ENCODE measurements around the gene PSEN1.
A peak's percentile ranks its signal among the peaks of the same experiment; 100 is the strongest.
"Not testable (repeated sequence)": the region's sequence is repeated elsewhere in the genome, so short reads cannot be mapped to it uniquely, and the experiment has no call there.

Gene PSEN1

DNA sequence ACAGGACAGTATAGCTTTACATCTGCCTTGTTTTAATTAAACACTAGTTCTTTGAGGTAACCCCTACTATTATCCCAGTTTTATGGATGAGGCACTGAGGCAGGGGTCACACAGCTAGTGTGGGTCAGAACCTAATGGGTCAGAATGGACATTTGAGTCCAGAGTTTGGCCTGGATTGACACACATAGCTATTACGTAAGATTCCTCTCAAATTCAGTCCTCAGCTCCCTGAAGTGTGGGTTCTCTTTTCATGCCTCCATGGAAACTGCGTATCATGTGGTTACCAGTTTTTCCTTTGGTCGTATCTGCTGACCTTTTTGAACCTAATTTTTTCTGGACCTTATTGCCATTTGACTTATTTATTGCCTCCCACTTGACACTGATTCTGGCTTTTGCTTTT, 40.4 kb downstream of the PSEN1 start:
- TF ChIP-seq, protein P1, sequence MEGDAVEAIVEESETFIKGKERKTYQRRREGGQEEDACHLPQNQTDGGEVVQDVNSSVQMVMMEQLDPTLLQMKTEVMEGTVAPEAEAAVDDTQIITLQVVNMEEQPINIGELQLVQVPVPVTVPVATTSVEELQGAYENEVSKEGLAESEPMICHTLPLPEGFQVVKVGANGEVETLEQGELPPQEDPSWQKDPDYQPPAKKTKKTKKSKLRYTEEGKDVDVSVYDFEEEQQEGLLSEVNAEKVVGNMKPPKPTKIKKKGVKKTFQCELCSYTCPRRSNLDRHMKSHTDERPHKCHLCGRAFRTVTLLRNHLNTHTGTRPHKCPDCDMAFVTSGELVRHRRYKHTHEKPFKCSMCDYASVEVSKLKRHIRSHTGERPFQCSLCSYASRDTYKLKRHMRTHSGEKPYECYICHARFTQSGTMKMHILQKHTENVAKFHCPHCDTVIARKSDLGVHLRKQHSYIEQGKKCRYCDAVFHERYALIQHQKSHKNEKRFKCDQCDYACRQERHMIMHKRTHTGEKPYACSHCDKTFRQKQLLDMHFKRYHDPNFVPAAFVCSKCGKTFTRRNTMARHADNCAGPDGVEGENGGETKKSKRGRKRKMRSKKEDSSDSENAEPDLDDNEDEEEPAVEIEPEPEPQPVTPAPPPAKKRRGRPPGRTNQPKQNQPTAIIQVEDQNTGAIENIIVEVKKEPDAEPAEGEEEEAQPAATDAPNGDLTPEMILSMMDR (conservative IDR thresholded peaks at IDR 0.05), result no peak
- no peak overlapping the region for H3K27ac ChIP-seq

DNA sequence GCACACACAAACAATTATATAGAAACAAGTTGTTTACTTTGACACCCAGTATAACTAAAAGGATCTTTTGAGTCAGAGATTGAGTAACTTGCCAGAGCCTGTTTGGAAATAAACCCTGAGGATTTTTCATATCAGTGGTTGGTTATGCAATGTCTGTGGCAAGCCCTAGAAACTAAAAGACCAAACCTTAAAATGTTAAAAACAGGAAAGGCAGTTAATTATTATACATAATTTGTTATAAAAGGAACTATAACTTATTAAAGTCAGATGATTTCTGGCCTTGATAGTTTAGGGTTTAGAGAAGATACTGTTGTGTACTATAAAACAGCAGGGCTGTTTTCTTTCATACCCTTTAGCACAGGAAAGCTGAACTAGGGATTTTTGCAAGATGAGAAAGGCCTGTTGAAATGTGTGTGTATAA, 44.1 kb downstream of the PSEN1 start:
- TF ChIP-seq, protein P1 (conservative IDR thresholded peaks at IDR 0.05), result no peak
- H3K27ac ChIP-seq, result peak overlapping the region; percentile 38

DNA sequence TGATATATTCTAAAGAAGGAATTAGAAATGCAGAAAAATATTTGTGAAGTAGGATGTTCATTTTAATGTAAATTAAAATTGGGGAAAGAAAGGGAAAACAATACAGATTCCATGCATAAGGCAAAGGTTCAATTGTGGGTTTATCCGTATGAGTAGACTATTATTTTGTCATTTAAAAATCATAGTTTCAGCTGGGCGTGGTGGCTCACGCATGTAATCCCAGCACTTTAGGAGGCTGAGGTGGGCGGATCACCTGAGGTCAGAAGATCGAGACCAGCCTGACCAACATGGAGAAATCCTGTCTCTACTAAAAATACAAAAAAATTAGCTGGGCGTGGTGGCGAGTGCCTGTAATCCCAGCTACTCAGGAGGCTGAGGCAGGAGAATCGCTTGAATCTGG, 44.7 kb downstream of the PSEN1 start:
- peak overlapping the region; percentile 38 for H3K27ac ChIP-seq

DNA sequence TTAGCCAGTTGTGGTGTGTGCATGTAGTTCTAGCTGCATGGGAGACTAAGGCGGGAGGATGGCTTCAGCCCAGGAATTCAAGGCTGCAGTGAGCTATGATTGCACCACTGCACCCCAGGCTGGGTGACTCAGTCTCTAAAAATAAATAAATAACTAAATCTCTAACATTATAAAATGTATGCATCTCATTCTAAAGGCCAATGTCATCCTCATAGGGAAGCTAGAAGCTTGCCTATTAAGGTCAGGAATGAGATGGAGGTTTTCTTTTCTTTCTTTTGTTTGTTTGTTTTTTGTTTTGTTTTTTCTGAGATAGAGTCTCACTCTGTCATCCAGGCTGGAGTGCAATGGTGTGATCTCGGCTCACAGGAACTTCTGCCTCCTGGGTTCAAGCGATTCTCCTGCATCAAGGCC, 52.2 kb downstream of the PSEN1 start:
- H3K27ac ChIP-seq, result no peak overlapping the region
- TF ChIP-seq, protein P1 (conservative IDR thresholded peaks at IDR 0.05), result no peak

DNA sequence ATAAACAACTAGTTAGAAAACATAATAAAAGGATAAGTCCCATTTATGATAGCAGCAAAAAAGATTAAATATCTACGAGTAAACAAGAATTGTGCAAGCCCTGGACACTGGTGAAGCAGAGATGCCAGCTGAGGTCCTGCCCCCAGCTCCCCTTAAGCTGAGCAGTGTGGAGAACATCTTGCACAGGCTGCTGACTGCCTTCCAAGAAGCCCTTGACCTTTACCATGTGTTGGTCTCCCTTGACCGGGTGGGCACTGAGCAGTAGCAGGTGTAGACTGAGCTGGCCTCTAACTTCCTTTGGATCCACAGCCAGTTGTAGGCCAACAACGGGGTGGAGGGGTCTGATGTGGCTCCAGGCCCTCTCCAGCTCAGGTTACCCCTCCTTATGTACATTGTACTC, 53.3 kb downstream of the PSEN1 start:
- TF ChIP-seq, protein P1 (conservative IDR thresholded peaks at IDR 0.05), result no peak
- H3K27ac ChIP-seq, result no peak overlapping the region

DNA sequence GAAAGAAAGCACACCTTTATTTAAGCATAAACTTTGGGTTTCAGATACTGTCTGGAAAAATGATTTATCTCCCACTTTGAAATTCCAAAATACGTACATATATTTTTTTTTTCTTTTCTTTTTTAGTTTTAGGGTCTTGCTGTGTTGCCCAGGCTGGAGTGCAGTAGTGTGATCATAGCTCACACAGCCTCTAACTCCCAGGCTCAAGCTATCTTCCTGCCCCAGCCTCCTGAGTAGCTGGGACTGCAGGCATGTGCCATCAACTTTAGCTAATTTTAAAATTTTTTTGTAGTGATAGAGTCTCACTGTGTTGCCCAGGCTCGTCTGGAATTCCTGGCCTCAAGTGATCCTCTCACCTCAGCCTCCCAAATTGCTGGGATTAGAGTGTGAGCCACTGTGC, 55.1 kb downstream of the PSEN1 start:
- TF ChIP-seq, protein P1 (conservative IDR thresholded peaks at IDR 0.05), result no peak
- no peak overlapping the region for H3K27ac ChIP-seq

DNA sequence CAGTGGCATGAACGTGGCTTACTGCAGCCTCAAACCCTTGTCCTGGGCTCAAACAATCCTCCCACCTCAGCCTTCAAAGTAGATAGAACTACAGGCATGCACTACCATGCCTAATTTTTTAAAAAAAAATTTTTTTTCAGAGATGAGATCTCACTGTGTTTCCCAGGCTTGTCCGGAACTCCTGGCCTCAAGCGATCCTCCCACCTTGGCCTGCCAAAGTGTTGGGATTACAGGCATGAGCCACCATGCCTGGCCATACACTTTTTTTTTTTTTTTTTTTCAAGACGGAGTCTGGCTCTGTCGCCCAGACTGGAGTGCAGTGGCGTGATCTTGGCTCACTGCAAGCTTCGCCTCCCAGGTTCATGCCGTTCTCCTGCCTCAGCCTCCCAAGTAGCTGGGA, 58.0 kb downstream of the PSEN1 start:
- not testable (repeated sequence) for H3K27ac ChIP-seq

DNA sequence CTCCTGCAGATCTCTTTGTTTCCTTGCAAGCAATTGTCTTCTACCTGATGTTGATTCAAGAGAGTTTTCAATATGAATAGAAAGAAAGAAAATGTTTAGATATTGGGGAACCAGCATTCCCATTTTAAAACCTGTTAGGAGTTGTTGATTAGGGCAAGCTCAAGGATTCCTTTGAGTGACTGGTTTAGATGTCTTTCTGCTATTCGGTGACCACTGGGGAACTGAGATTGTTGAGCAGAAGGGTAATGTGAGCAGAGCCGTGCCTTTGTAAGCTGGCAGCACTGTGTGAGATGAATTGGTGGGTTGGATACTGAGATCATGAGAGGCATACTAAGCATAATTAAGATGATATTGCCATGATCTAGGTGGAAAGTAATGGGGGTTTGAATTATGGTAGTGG, 61.9 kb downstream of the PSEN1 start:
- H3K27ac ChIP-seq, result no peak overlapping the region

DNA sequence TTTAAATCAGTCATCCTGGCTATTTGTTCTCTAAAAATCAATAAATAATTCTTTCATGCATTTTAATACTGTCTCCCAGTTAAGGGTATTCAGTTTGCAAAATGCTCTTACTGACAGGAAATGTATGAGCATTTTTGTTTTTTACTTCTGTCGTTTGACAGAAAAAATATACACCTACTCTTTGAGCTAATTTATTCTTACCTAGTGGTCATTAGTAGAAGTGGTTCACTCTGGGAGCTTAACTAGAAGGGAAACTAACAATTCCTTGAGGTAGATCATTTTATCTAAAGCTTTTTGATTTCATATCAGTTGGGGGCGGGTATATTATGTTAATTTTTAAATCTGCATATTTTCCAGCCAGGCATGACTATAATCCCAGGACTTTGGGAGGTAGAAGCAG, 67.2 kb downstream of the PSEN1 start:
- H3K27ac ChIP-seq, result no peak overlapping the region
- TF ChIP-seq, protein P1 (conservative IDR thresholded peaks at IDR 0.05), result no peak

More for the DNA sequence above, 61.9 kb downstream of the PSEN1 start:
- TF ChIP-seq, protein P1 (conservative IDR thresholded peaks at IDR 0.05), result no peak

Data from VCaP (cell line).